B cell (primary cell): ENCODE measurements around the gene GTF3A. TPM values are rescaled to one million over a fixed set of nuclear protein-coding genes. Genes with fewer than 3 reads are reported as not detected.

ENCODE experiments used
- ATAC-seq: fragments of 200-7000 bp; cut with Tn5 transposase; one replicate; pipeline ENCODE4 v1.10.0; 2021; ENCODE audit warnings: low read depth, mild to moderate bottlenecking, moderate number of reproducible peaks, moderate library complexity
- CTCF ChIA-PET: fragments of 350-600 bp; sonication (Branson Sonifier 250); formaldehyde crosslinking; loops from one replicate; lab custom pipeline; 2021; ENCODE audit warnings: antibody characterized with exemption, inconsistent platforms; lab: Charles Lee
- POLR2A ChIA-PET: fragments of 350-600 bp; sonication (Branson Sonifier 250); formaldehyde crosslinking; loops from one replicate; lab custom pipeline; 2021; ENCODE audit warnings: antibody characterized with exemption; lab: Charles Lee
- DNase-seq: peaks from one replicate; pipeline ENCODE4 v3.0.0; 2013
- H2AFZ ChIP-seq: 2 replicates; pipeline ENCODE4 v1.6.1; 2012; ENCODE audit warnings: mild to moderate bottlenecking, low read depth, low read length; ENCODE audit not compliant: insufficient read depth, poor library complexity, severe bottlenecking
- H3K27ac ChIP-seq, 2 donors: 1 replicate in 1 of 2; 2 replicates in 1 of 2; pipeline ENCODE4 v1.5.1; 2012 to 2013; ENCODE audit warnings: low read length in 2 of 2, mild to moderate bottlenecking in 2 of 2, moderate library complexity in 1 of 2
- H3K27me3 ChIP-seq, 4 experiments: fragments of 200-600 bp in 1 of 4; sonication (generic) in 1 of 4; replicated peaks in 1 of 4; 1 replicate in 2 of 4; 2 replicates in 2 of 4; pipeline versions ENCODE4 v1.6.1 to v1.7.0; 2013 to 2016; ENCODE audit warnings: low read length in 3 of 4, mild to moderate bottlenecking in 2 of 4, mixed read lengths in 1 of 4, moderate library complexity in 1 of 4; ENCODE audit not compliant: insufficient read depth in 4 of 4, control insufficient read depth in 3 of 4; ENCODE audit errors: control extremely low read depth in 1 of 4
- H3K36me3 ChIP-seq, 2 experiments: replicated peaks in 1 of 2; 1 replicate in 1 of 2; 2 replicates in 1 of 2; pipeline versions ENCODE4 v1.6.1 to v1.7.1; 2013; ENCODE audit warnings: low read length in 1 of 2; ENCODE audit not compliant: insufficient read depth in 2 of 2, control insufficient read depth in 1 of 2; ENCODE audit errors: control extremely low read depth in 1 of 2, extremely low read depth in 1 of 2
- H3K4me1 ChIP-seq, 2 donors: fragments of 200-600 bp in 1 of 2; sonication (generic) in 1 of 2; 1 replicate in 1 of 2; 2 replicates in 1 of 2; pipeline versions ENCODE4 v1.5.1 to v1.6.1; 2013 to 2017; ENCODE audit warnings: low read length in 2 of 2; ENCODE audit not compliant: control insufficient read depth in 2 of 2, insufficient read depth in 2 of 2
- H3K4me2 ChIP-seq: replicated peaks from 2 replicates; pipeline ENCODE3; 2012; ENCODE audit warnings: mild to moderate bottlenecking, low read depth, low read length; ENCODE audit not compliant: poor library complexity, severe bottlenecking
- H3K4me3 ChIP-seq, 5 experiments: fragments of 200-600 bp in 1 of 5; sonication (generic) in 1 of 5; 1 replicate in 3 of 5; 2 replicates in 2 of 5; pipeline versions ENCODE4 v1.5.1 to v1.7.0; 2011 to 2016; ENCODE audit warnings: low read length in 4 of 5, mild to moderate bottlenecking in 4 of 5, low read depth in 2 of 5, control low read depth in 1 of 5, moderate library complexity in 1 of 5; ENCODE audit not compliant: insufficient read depth in 1 of 5; ENCODE audit errors: control extremely low read depth in 1 of 5, extremely low read depth in 1 of 5
- H3K79me2 ChIP-seq: fragments of 200-600 bp; sonication (generic); one replicate; pipeline ENCODE4 v1.6.0; 2016; ENCODE audit warnings: low read length; ENCODE audit not compliant: control insufficient read depth, insufficient read depth
- H3K9ac ChIP-seq: fragments of 200-600 bp; sonication (generic); 2 replicates; pipeline ENCODE4 v1.6.1; 2017; ENCODE audit warnings: mild to moderate bottlenecking, low read length, moderate library complexity
- H3K9me3 ChIP-seq, 3 donors: one replicate each; pipeline versions ENCODE4 v1.6.1 to v1.7.1; 2013; ENCODE audit warnings: low read length in 2 of 3; ENCODE audit not compliant: control insufficient read depth in 2 of 3, insufficient read depth in 1 of 3; ENCODE audit errors: control extremely low read depth in 1 of 3
- H4K20me1 ChIP-seq: 2 replicates; pipeline ENCODE4 v1.6.0; 2012; ENCODE audit warnings: mild to moderate bottlenecking, low read length; ENCODE audit not compliant: insufficient read depth, control insufficient read depth, poor library complexity, severe bottlenecking
- H3K27ac Mint-ChIP-seq: one replicate; pipeline ENCODE4 v1.8.0; 2021; ENCODE audit warnings: mixed read lengths
- H3K27me3 Mint-ChIP-seq: one replicate; pipeline ENCODE4 v1.8.0; 2021; ENCODE audit warnings: mixed read lengths
- H3K4me1 Mint-ChIP-seq: one replicate; pipeline ENCODE4 v1.8.0; 2021; ENCODE audit warnings: mixed read lengths
- H3K4me3 Mint-ChIP-seq: one replicate; pipeline ENCODE4 v1.8.0; 2021; ENCODE audit warnings: mixed read lengths
- H3K9me3 Mint-ChIP-seq: one replicate; pipeline ENCODE4 v1.8.0; 2022; ENCODE audit warnings: mixed read lengths; ENCODE audit not compliant: insufficient read depth
- CTCF ChIP-seq: fragments of 200-600 bp; IDR thresholded peaks from one replicate; pipeline ENCODE4 v1.8.0; 2022; ENCODE audit warnings: antibody characterized with exemption, mild to moderate bottlenecking
- EZH2 ChIP-seq: IDR thresholded peaks from 2 replicates; pipeline ENCODE4 v1.6.1; 2012; ENCODE audit warnings: borderline replicate concordance, low read depth, mild to moderate bottlenecking, moderate library complexity, low read length; ENCODE audit not compliant: insufficient read depth, poor library complexity, severe bottlenecking
- WGBS: methylation state at CpG from one replicate; pipeline ENCODE4 v1.1.5; 2013; ENCODE audit warnings: missing lambda C conversion rate; ENCODE audit not compliant: insufficient coverage; 5-methylcytosine and 5-hydroxymethylcytosine counted together
- intact Hi-C: fragments of 100-400 bp; cut with micrococcal nuclease; formaldehyde crosslinking; loops from one replicate; pipeline ENCODE4 v1.10.0; 2022
- polyA plus RNA-seq: library from polyadenylated mRNA; depleted of rRNA; stranded (reverse); fragments of >200 nt; gene quantifications from 2 replicates; pipeline ENCODE4 v1.2.3, GENCODE V29; 2012
- total RNA-seq, 2 donors: library from RNA; stranded (reverse); fragments of 120-200 nt in 1 of 2; gene quantifications; 1 replicate in 1 of 2; 2 replicates in 1 of 2; pipeline versions ENCODE4 v1.2.3 to v1.2.4, GENCODE V29; 2013 to 2022

Gene GTF3A
- total and polyA plus RNA-seq, 2 donors (not counting 1 experiment from before 2014, with no cell fraction given) = 122 to 169 TPM

- under 1% methylated on average over 79 of the region's 81 CpGs for WGBS
- no peaks in the 10 kb centered on the region for H3K27me3 Mint-ChIP-seq
- H3K27me3 ChIP-seq = no peaks in the 10 kb centered on the region
- POLR2A ChIA-PET = interaction anchor here (0.6 to 5.5 kb wide), 8 partner anchors 8 to 170 kb away, joined by 3 to 106 read pairs (median 6); partner anchors contain the start of genes GTF3A and LNX2
- peak within 1 kb of the TSS; percentile 98 for H3K27ac Mint-ChIP-seq
- peak within 1 kb of the TSS; percentile 85 for H2AFZ ChIP-seq
- H3K36me3 ChIP-seq = no peaks in the 10 kb centered on the region
- peak within 1 kb of the TSS; percentile 71 to 94 (median 90) for H3K4me3 ChIP-seq
- TF ChIP-seq EZH2 (no peak), CTCF (no peak)
- peak within 1 kb of the TSS; percentile 94 for H3K4me3 Mint-ChIP-seq
- DNase-seq = peak; percentile 99
- H3K9me3 ChIP-seq = peaks cover 0 to 4% (median 0%) of the 10 kb centered on the region in 3 donors
- CTCF ChIA-PET = interaction anchor here (0.8 to 6.7 kb wide), 8 partner anchors 10 to 171 kb away, joined by 3 to 75 read pairs (median 3); partner anchors contain the start of genes GTF3A, LNX2 and POLR1D
- H3K27ac ChIP-seq = peak within 1 kb of the TSS; percentile 92 to 98
- no peaks in the 10 kb centered on the region for H4K20me1 ChIP-seq
- H3K4me1 Mint-ChIP-seq = peaks cover 57% of the 10 kb centered on the region
- H3K9me3 Mint-ChIP-seq = no peaks in the 10 kb centered on the region
- intact Hi-C loops = loop anchor here (1.0 to 10.0 kb wide), 8 partner anchors 24 to 1209 kb away; partner anchors contain the start of genes CDK8, LNX2 and POMP
- ATAC-seq = peak; percentile 75
- peak within 1 kb of the TSS; percentile 92 for H3K9ac ChIP-seq
- H3K4me1 ChIP-seq = peaks cover 55 to 58% of the 10 kb centered on the region in 2 donors
- peaks cover 30% of the 10 kb centered on the region for H3K79me2 ChIP-seq
- H3K4me2 ChIP-seq = peak within 1 kb of the TSS; percentile 92
These were observed 25.8 kb downstream of the GTF3A start, which contains the start of gene MTIF3 for GRCh38 chr13:27449936-27450828. Gene MTIF3, minus strand, starts transcription at chr13:27450564. Its CDS starts 10,116 bp downstream, at chr13:27440448.
